Hematopoietic multipotent progenitor cell (in vitro differentiated cells): ENCODE results near the gene NOL6. TPM values are rescaled to one million over a fixed set of nuclear protein-coding genes. Genes with fewer than 3 reads are reported as not detected.
"Not testable (repeated sequence)": the region's sequence is repeated elsewhere in the genome, so short reads cannot be mapped to it uniquely, and the experiment has no call there.

Source experiments
- DNase-seq, 3 donors: peaks; one replicate each; pipeline ENCODE4 v3.0.0-alpha.2; 2011 to 2015; ENCODE audit warnings: low read depth in 2 of 3, low spot score in 2 of 3
- total RNA-seq: library from RNA; depleted of rRNA; stranded (reverse); fragments of >200 nt; gene quantifications from one replicate; pipeline ENCODE4 v1.2.3, GENCODE V29; 2012

NOL6 gene
- total RNA-seq, 1 donor = 31.0 TPM

DNA sequence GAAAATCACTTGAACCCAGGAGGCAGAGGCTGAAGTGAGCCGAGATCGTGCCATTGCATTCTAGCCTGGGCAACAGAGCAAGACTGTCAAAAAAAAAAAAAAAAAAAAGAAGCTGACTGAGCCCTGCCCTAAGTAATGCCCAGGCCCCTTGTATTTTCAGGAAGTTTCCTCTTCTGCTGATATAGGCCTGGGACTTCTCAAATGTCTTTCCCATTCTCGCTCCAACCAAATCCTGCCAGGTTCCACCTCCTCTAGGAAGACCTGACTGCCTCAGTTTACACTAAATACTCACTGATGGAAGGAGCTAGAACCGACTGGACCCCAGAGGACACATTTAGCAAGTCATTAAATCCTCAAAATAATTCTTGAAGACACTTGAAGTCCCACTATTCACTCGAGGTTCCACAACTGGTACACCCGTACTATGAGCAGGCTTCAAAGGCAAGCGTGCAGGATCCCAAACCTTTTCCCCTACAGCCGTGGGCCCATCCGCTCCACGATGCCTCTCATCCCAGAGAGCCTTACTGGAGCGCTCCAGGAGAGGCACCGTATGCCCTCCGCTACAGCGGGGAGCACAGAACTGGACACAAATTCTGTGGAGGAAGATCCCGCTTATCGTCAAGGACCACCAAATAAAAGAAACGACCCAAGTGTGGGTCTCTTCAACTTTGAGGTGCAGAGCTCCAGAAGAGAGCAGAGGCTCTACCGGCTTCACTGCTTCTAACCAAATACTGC lies 676 bp downstream of the NOL6 start:
- no peak for DNase-seq

DNA sequence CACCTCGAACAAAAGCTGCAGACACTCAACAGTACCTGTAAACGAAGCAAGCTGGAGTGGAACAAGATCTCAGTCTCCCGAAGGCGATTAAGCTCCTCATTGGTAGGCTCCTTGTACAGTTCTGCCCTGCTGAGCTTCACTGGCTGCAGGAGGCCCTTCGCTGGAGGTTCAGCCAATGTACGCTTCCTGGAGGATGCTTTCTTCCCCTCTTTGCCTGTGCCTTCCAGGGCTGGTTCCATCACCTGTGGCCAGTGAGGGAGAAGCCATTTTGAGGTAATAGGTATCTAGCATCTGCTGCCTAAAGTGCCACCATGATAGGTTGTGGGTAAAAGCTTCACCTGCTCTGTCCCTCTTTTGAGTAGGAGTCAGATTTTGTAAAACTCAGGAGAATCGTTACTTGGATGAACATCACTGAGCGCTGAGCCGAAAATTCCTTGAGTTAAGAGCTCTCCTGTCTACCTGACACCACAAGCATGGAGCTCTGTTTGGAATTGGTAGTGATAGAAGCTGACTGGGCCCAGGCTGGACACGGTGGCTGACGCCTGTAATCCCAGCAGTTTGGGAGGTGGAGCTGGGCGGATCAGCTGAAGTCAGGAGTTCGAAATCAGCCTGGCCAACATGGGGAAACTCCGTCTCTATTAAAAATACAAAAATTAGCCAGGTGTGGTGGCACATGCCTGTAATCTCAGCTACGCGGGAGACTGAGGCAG lies 1.4 kb downstream of the NOL6 start:
- DNase-seq = no peak

- DNase-seq = no peak
Measured at GRCh38 chr9:33471361-33471760, 2.4 kb downstream of the NOL6 start.

- DNase-seq = no peak
Measured at GRCh38 chr9:33469891-33470290, 3.8 kb downstream of the NOL6 start.

DNA sequence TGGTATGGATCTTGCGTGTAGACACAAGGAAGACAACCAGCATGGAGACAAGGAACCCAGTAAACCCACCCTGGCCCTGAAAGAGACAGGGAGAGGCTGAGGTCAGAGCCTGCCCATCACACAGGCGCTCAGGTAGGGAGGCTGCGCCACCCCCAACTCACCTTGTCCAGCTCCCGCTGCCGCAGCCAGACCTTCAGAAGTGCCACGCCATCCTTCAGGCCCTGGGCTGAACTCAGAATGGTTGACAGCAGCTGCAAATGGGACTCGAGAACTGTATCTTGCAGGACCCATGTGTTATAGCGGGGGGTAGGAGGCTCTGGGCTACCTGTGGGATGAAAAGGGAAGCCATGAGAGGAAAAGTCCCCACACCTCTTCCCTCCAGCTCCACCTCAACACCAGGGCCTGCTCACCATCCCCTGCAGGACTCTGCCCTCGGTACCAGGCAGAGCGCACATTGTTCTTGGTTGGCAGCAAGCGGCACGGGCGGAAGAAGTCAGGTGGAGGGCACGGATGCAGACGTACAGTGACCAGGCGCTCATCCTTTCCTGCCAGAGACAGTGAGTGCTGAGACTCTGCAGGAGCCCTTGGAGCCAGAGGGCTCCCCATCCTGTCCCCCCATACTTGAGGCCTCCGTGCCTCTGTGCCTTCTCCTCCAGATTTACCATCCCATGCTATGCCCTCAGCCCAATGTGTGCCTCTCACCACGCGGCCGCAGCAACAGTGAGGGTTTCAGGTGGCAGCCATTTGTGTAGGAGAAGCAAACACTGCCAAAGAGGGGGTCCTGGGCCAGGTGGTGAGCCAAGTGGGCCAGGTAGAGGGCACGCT lies 4.7 kb downstream of the NOL6 start:
- no peak for DNase-seq

- DNase-seq = no peak
Measured at GRCh38 chr9:33468215-33468730, 5.5 kb downstream of the NOL6 start.

DNA sequence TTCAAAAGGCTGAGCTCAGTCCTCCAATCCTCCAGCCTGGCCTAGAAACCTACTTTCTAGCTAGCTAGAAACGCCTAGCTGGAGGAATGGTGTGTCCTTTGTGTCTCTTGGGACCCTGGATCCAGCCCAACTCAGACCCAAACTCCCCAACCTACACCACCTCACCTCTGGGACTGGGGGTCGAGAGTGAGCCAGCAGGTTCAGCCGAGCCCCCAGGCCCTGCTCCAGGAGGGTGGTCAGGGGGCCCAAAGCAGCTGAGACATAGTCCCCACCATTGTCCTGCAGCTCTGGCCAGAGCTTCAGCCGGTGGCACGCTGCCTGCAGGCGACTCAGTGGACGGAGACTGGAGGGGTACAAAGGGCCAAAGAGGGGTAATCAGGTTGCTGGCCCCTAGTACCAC lies 6.2 kb downstream of the NOL6 start:
- no peak for DNase-seq

DNA sequence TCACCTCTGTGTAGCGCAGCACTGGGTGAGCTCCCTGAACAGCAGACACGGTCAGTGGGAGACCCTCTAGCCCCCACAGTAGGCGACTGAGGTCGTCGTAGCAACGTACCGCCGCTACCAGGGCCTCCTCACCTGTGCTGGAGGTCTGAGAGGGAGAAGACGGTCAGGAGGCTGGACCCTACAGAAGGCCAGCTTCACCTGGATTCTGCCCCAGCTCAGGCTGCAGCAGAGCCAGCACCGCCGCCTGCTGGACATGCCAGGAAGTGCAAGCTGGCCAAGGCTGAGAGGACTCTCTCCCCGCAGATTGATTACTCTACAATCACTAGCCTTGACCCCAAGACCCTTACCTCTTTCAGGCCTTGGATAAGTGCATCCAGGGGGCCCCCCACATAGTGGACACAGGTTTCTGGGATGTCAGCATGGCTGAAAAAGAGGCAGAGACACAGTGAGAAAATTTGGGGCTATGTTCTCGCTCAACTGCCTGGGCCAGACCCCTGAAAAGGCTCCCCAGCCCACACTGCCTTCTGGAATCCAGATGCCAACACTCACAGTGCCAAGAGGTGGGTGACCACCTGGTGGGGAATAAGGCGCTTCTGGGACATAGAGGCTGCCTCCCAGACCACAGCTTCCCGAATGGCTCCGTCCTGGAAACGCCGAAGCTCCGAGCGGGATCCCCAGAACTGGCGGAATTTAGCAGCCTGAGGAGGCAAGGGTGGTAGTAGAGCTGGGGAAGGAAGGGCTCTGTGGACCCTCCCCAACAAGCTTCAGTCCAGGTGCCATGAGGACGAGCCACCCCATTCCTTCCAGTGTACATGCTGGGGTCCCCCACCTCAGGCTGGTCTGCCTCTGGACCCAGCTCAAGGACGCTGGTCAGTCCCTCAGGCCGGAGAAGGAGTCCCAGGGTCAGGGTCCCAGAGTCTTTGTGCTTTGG lies 6.9 kb downstream of the NOL6 start:
- peak in 1 of 3 donors; percentile 56 for DNase-seq

GRCh38 chr9:33465596-33466564 lies 7.8 kb downstream of the NOL6 start:
- no peak for DNase-seq

- DNase-seq = no peak
Measured at GRCh38 chr9:33465096-33465495, 8.6 kb downstream of the NOL6 start.

DNA sequence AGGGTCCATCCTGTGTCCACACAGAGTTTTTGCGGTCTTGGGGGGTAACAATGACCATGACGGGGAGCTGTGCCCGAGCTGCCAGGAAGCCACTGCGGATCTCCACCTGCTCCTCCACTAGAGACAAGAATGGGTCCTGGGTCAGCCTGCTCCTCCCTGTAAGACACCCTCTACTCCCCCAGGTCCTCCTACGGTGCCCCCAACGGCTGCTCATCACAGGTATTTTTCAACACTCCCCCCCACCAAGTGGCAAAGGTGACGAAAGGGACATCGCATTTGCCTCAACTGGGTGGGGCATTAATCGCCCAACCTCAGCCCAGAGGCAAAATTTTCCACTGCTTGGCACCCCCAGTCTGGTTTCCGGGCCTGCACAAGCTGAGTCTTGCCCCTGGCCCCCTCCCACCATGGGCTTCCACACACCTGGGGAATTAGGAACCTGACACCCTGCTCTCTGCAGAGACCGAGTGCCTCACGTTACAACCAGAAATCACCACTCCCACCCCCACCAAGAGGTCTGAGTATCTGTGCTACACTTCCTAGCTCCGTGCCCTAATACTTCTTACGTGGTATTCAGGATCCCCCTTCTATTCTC lies 9.6 kb downstream of the NOL6 start:
- no peak for DNase-seq

DNA sequence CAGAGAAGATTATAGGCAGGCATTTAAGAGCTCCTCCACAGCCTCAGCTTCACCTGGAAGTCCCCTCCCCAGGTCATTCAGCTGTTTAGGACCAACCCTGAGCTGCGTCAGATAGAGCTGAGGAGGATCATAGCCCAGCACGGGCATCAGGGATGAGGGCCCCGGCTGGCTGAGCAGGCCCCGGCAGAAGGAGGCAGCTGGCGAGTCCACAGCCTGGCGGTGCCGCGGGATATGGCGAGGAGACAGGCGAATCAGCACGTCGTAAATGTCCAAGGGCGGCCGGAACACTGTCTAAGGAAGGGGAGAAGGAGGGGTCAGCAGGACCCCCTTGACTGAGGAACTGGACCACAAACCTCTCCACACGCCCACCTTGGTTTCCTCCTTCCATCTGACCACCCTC lies 10.6 kb downstream of the NOL6 start:
- DNase-seq = no peak

DNA sequence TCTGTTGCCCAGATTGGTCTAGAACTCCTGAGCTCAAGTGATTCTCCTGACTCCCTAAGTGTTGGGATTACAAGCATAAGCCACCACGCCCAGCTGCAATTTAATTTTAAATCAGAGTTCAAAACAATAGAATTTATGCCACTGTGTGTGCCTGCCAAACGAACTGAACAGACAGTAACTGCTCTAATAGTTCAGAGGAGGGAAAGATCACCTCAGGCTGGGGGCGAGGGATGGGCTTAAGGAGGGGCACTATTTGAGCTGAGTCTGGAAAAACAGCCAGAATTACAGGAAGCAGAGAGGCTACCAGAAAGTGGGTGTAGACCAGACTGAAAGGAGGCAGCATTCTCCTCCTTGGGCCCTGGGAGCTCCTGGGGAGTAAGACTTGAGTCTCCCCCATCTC lies 12.2 kb downstream of the NOL6 start:
- DNase-seq = no peak

GRCh38 chr9:33460854-33461253 lies 12.9 kb downstream of the NOL6 start:
- no peak for DNase-seq

GRCh38 chr9:33459115-33459514 lies 14.6 kb downstream of the NOL6 start:
- no peak for DNase-seq

- DNase-seq = no peak
Measured at GRCh38 chr9:33458444-33458843, 15.3 kb downstream of the NOL6 start.

DNA sequence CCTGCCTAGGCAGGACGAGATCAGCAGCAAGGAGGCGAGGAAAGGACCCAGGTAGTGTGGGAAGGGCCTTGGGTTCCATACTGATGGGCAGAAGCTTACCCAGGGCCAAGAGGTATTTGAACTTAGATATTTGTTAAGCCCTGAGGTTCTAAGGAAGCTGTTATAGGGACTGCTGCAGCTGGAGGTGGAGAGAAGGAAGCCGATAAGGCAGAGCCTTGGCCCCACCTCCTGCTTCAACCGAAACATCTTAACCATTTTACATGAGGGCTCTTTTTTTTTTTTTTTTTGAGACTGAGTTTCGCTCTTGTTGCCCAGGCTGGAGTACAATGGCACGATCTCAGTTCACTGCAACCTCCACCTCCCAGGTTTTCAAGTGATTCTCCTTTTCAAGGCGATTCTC lies 17.8 kb downstream of the NOL6 start:
- peak in 1 of 3 donors; percentile 32 for DNase-seq

- DNase-seq = not testable (repeated sequence)
Measured at GRCh38 chr9:33455456-33455855, 18.3 kb downstream of the NOL6 start.

DNA sequence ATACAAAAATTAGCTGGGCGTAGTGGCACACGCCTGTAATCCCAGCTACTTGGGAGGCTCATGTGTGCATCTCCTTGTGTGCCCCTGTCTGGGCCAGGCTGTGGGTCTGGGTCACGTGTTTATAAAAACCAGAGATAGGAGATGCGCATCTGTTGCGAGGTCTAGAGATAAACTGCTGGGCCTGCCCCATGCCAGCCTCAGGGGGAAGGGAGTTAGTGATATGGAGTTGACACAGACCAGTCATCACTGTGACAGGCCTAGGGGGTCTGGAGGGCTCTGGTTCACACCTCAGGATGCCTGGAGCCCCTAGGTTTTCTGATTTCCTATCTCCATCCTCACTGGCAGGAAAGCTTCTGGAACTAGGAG lies 19.1 kb downstream of the NOL6 start:
- not testable (repeated sequence) for DNase-seq
